DND-41 (cell line): Measurements from ENCODE around the gene ABCC12.
"Not testable (repeated sequence)": the region's sequence is repeated elsewhere in the genome, so short reads cannot be mapped to it uniquely, and the experiment has no call there.

ENCODE experiments used
- ATAC-seq: fragments of 200-7000 bp; cut with Tn5 transposase; 3 replicates; pipeline ENCODE4 v1.9.1; 2021; ENCODE audit warnings: low read depth; ENCODE audit not compliant: insufficient read depth
- DNase-seq: peaks from one replicate; pipeline ENCODE4 v3.0.0-alpha.2; 2020
- H2AFZ ChIP-seq: 2 replicates; pipeline ENCODE4 v1.6.0; 2012; ENCODE audit warnings: low read depth, low read length
- H3K27ac ChIP-seq: 2 replicates; pipeline ENCODE4 v1.5.1; 2012; ENCODE audit warnings: low read length, inconsistent platforms
- H3K27me3 ChIP-seq: fragments of 200-600 bp; sonication (generic); 2 replicates; pipeline ENCODE4 v1.6.0; 2012; ENCODE audit warnings: low read length, mild to moderate bottlenecking, inconsistent platforms; ENCODE audit not compliant: insufficient read depth, poor library complexity
- H3K36me3 ChIP-seq: 2 replicates; pipeline ENCODE4 v1.5.1; 2012; ENCODE audit warnings: low read length, inconsistent platforms; ENCODE audit not compliant: insufficient read depth
- H3K4me1 ChIP-seq: 2 replicates; pipeline ENCODE4 v1.5.1; 2012; ENCODE audit warnings: mild to moderate bottlenecking, low read length; ENCODE audit not compliant: insufficient read depth
- H3K4me2 ChIP-seq: 2 replicates; pipeline ENCODE4 v1.6.0; 2012; ENCODE audit warnings: mild to moderate bottlenecking, moderate library complexity, low read length, inconsistent platforms; ENCODE audit not compliant: insufficient read depth
- H3K4me3 ChIP-seq, 2 experiments: fragments of 200-600 bp in 1 of 2; shearing (Covaris generic) in 1 of 2; 2 replicates each; pipeline ENCODE4 v1.5.1; 2012 to 2016; ENCODE audit warnings: inconsistent platforms in 2 of 2, low read length in 2 of 2, mild to moderate bottlenecking in 2 of 2, low read depth in 1 of 2, moderate library complexity in 1 of 2
- H3K79me2 ChIP-seq: 2 replicates; pipeline ENCODE4 v1.6.0; 2012; ENCODE audit warnings: low read length, inconsistent platforms; ENCODE audit not compliant: insufficient read depth
- H3K9ac ChIP-seq: 2 replicates; pipeline ENCODE4 v1.6.0; 2012; ENCODE audit warnings: low read depth, mild to moderate bottlenecking, inconsistent platforms, low read length, moderate library complexity
- H3K9me3 ChIP-seq: 2 replicates; pipeline ENCODE4 v1.5.1; 2012; ENCODE audit warnings: low read length, moderate library complexity, mild to moderate bottlenecking, inconsistent platforms; ENCODE audit not compliant: insufficient read depth, severe bottlenecking
- H4K20me1 ChIP-seq: 2 replicates; pipeline ENCODE4 v1.6.0; 2012; ENCODE audit warnings: low read length; ENCODE audit not compliant: insufficient read depth
- CTCF ChIP-seq: IDR thresholded peaks from 2 replicates; pipeline ENCODE4 v1.5.1; 2012; ENCODE audit warnings: borderline replicate concordance, low read length, moderate library complexity, mild to moderate bottlenecking; ENCODE audit not compliant: poor library complexity, severe bottlenecking; ENCODE audit errors: extremely low read depth
- EZH2 ChIP-seq: IDR thresholded peaks from 3 replicates; pipeline ENCODE4 v1.6.1; 2012; ENCODE audit warnings: borderline replicate concordance, low read depth, mild to moderate bottlenecking, moderate library complexity, low read length, inconsistent platforms; ENCODE audit not compliant: severe bottlenecking

The ABCC12 gene

DNA sequence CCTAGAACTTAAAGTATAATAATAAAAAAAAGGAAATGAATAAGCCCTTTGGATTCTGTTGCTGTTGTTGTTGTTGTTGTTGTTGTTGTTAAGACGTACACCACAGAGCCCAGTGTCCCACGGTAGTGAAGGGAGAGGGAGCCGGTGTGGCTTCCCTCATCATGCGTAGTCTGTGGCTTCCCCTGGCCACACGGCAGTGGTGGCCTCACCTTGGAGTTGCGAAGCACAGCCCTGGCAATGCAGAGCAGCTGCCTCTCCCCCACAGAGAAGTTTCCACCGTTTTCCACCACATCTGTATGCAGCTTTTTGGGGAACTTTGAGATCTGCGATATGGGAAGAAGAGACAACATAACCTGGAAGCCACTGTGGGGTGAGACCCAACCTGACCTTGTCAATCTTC is 14.1 kb upstream of the ABCC12 start:
- TF ChIP-seq CTCF (no peak), EZH2 (no peak)

GRCh38 chr16:48168075-48168474 is 12.3 kb upstream of the ABCC12 start:
- H3K27ac ChIP-seq = no peak overlapping the region
- ATAC-seq (no peak), DNase-seq (no peak)
- H4K20me1 ChIP-seq = no peaks in the 10 kb centered on the region
- H3K4me1 ChIP-seq = peaks cover 4% of the 10 kb centered on the region; the same call in 1 of the 2 replicates
- no peaks in the 10 kb centered on the region for H3K36me3 ChIP-seq
- H3K4me2 ChIP-seq = no peak overlapping the region
- no peak overlapping the region for H3K4me3 ChIP-seq
- no peaks in the 10 kb centered on the region for H3K79me2 ChIP-seq
- no peak overlapping the region for H2AFZ ChIP-seq
- H3K9me3 ChIP-seq = no peaks in the 10 kb centered on the region
- no peaks in the 10 kb centered on the region for H3K27me3 ChIP-seq
- H3K9ac ChIP-seq = no peak overlapping the region
- TF ChIP-seq EZH2 = no peak
- no peak for TF ChIP-seq CTCF

More for the DNA sequence above, 14.1 kb upstream of the ABCC12 start:
- ATAC-seq = no peak
- Histone ChIP-seq H3K27me3 (no peaks in the 10 kb centered on the region), H3K27ac (no peak overlapping the region), H4K20me1 (no peaks in the 10 kb centered on the region), H3K9ac (no peak overlapping the region), H3K4me2 (no peak overlapping the region), H3K4me1 (peaks cover 2% of the 10 kb centered on the region; the same call in 1 of the 2 replicates), H3K36me3 (no peaks in the 10 kb centered on the region), H3K9me3 (no peaks in the 10 kb centered on the region), H3K4me3 (no peak overlapping the region), H3K79me2 (no peaks in the 10 kb centered on the region), H2AFZ (no peak overlapping the region)
- DNase-seq = no peak

DNA sequence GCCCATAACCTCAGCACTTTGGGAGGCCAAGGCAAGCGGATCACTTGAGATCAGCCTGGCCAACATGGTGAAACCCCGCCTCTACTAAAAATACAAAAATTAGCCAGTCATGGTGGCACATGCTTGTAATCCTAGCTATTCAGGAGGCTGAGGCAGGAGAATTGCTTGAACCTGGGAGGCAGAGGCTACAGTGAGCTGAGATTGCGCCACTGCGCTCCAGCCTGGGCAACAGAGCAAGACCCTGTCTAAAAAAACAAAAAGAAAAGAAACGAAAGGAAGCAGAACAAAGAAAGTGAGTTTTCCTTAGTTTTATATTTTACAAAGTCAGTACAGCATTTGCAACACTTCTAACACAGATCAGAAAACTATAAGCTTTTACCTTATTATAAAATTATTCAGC is 10.8 kb upstream of the ABCC12 start:
- not testable (repeated sequence) for H3K27me3 ChIP-seq, H3K9me3 ChIP-seq, ATAC-seq, H3K4me2 ChIP-seq, H2AFZ ChIP-seq, DNase-seq, H3K79me2 ChIP-seq, H3K36me3 ChIP-seq, H3K4me3 ChIP-seq, H4K20me1 ChIP-seq, H3K9ac ChIP-seq, H3K27ac ChIP-seq, H3K4me1 ChIP-seq

DNA sequence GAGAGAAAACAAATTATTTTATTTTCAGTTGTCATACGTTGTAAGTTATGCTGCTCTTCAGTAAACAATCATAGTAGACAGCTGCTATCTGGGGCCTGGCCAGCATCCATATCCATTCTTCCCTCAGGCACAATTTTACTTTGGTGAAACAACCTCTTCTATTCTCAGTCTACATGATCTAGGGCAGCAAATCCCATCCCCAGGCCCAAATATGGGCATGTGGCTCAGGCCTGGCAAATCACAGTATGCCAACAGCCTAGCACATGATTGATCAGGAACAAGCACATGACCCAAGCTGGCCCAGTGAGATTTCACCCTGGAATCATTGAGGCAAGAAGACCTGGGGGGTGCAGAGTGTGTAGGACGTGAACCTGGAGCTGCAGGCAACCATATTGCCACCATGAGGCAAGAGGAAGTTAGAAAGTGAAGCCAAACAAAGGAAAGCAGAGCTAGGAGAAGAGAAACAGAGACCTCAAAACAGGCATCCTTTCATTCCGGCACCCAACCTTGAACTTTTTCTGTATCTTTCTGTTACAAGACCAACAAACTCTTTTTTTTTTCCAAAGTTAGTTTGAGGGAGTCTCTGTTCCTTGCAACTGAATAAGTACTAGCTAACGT is 10.3 kb upstream of the ABCC12 start:
- Histone ChIP-seq H3K9me3 (no peaks in the 10 kb centered on the region), H3K79me2 (no peaks in the 10 kb centered on the region), H3K4me2 (no peak overlapping the region), H3K27ac (no peak overlapping the region), H3K36me3 (no peaks in the 10 kb centered on the region), H3K9ac (no peak overlapping the region), H3K4me3 (no peak overlapping the region), H4K20me1 (no peaks in the 10 kb centered on the region), H2AFZ (no peak overlapping the region), H3K4me1 (peaks cover 4% of the 10 kb centered on the region; the same call in 1 of the 2 replicates), H3K27me3 (no peaks in the 10 kb centered on the region)
- TF ChIP-seq EZH2 (no peak), CTCF (no peak)
- DNase-seq = no peak
- no peak for ATAC-seq
